IMR-90 (cell line): ENCODE results near the gene INHBC. TPM values are rescaled to one million over a fixed set of nuclear protein-coding genes. Genes with fewer than 3 reads are reported as not detected.

Experiments used
- ATAC-seq: fragments of 200-7000 bp; cut with Tn5 transposase; 2 replicates; pipeline ENCODE4 v1.9.1; 2020; ENCODE audit warnings: low read depth, mild to moderate bottlenecking, moderate library complexity
- BruUV-seq: library from RNA; stranded (reverse); fragments of 400-500 nt; replicated peaks from 2 replicates; lab custom pipeline; 2021; lab: Mats Ljungman, UMichigan
- CTCF ChIA-PET: fragments of 300-600 bp; formaldehyde crosslinking; extraction: SDS; loops from one replicate; lab custom pipeline; 2021; ENCODE audit warnings: antibody characterized with exemption; lab: Yijun Ruan, JAX
- POLR2A ChIA-PET: fragments of 300-600 bp; sonication (Branson Sonifier 250); formaldehyde crosslinking; loops from one replicate; lab custom pipeline; 2022; ENCODE audit warnings: antibody characterized with exemption; ENCODE audit not compliant: unreplicated experiment; lab: Charles Lee
- DNase-seq: peaks from one replicate; pipeline ENCODE4 v3.0.0; 2013
- H2AFZ ChIP-seq: replicated peaks from 2 replicates; pipeline ENCODE3; 2013; ENCODE audit warnings: low read length, mild to moderate bottlenecking; ENCODE audit not compliant: poor library complexity
- H2AK5ac ChIP-seq: 2 replicates; pipeline ENCODE4 v1.6.1; 2013; ENCODE audit warnings: low read depth, low read length, inconsistent platforms
- H2AK9ac ChIP-seq: replicated peaks from 2 replicates; pipeline ENCODE3; 2013; ENCODE audit warnings: mild to moderate bottlenecking, low read depth, low read length, moderate library complexity; ENCODE audit not compliant: poor library complexity
- H2BK120ac ChIP-seq: 2 replicates; pipeline ENCODE4 v1.6.1; 2013; ENCODE audit warnings: low read depth, low read length, inconsistent platforms
- H2BK15ac ChIP-seq: 3 replicates; pipeline ENCODE4 v1.6.1; 2013; ENCODE audit warnings: low read depth, low read length, inconsistent platforms
- H2BK20ac ChIP-seq: 2 replicates; pipeline ENCODE4 v1.6.1; 2013; ENCODE audit warnings: low read depth, mild to moderate bottlenecking, inconsistent platforms, low read length, moderate library complexity
- H2BK5ac ChIP-seq: 2 replicates; pipeline ENCODE4 v1.6.1; 2013; ENCODE audit warnings: mild to moderate bottlenecking, low read depth, low read length, inconsistent platforms; ENCODE audit not compliant: poor library complexity, severe bottlenecking
- H3K14ac ChIP-seq: replicated peaks from 2 replicates; pipeline ENCODE4 v1.6.1; 2013; ENCODE audit warnings: low read depth, low read length, inconsistent platforms
- H3K18ac ChIP-seq: 2 replicates; pipeline ENCODE4 v1.6.1; 2013; ENCODE audit warnings: low read depth, low read length, control low read depth
- H3K23ac ChIP-seq: 2 replicates; pipeline ENCODE4 v1.6.1; 2013; ENCODE audit warnings: low read depth, low read length, inconsistent platforms
- H3K27ac ChIP-seq: 2 replicates; pipeline ENCODE4 v1.5.1; 2013; ENCODE audit warnings: mild to moderate bottlenecking, control low read depth, low read length; ENCODE audit not compliant: insufficient read depth
- H3K27me3 ChIP-seq: 2 replicates; pipeline ENCODE4 v1.6.1; 2013; ENCODE audit warnings: low read length; ENCODE audit not compliant: control insufficient read depth, insufficient read depth
- H3K36me3 ChIP-seq: 2 replicates; pipeline ENCODE4 v1.6.1; 2013; ENCODE audit warnings: low read length, mixed read lengths; ENCODE audit not compliant: control insufficient read depth, insufficient read depth
- H3K4ac ChIP-seq: 2 replicates; pipeline ENCODE4 v1.6.1; 2013; ENCODE audit warnings: low read depth, low read length, inconsistent platforms
- H3K4me1 ChIP-seq: 2 replicates; pipeline ENCODE4 v1.6.1; 2013; ENCODE audit warnings: low read length, mixed read lengths; ENCODE audit not compliant: control insufficient read depth, insufficient read depth
- H3K4me2 ChIP-seq: 2 replicates; pipeline ENCODE4 v1.6.1; 2013; ENCODE audit warnings: low read depth, mild to moderate bottlenecking, control low read depth, low read length, moderate library complexity
- H3K4me3 ChIP-seq: 2 replicates; pipeline ENCODE4 v1.5.1; 2013; ENCODE audit warnings: low read depth, mild to moderate bottlenecking, control low read depth, low read length, moderate library complexity; ENCODE audit not compliant: insufficient read depth
- H3K56ac ChIP-seq: 2 replicates; pipeline ENCODE4 v1.6.1; 2013; ENCODE audit warnings: low read length, inconsistent platforms; ENCODE audit not compliant: insufficient read depth; ENCODE audit errors: extremely low read depth
- H3K79me1 ChIP-seq, 2 experiments: 2 replicates each; pipeline ENCODE4 v1.6.1; 2013; ENCODE audit warnings: low read length in 2 of 2, inconsistent platforms in 1 of 2, low read depth in 1 of 2
- H3K9ac ChIP-seq: 2 replicates; pipeline ENCODE4 v1.6.1; 2013; ENCODE audit warnings: low read depth, low read length, control low read depth
- H3K9me1 ChIP-seq: 2 replicates; pipeline ENCODE4 v1.6.1; 2013; ENCODE audit warnings: low read length, inconsistent platforms; ENCODE audit not compliant: insufficient read depth
- H3K9me3 ChIP-seq: 2 replicates; pipeline ENCODE4 v1.6.1; 2013; ENCODE audit warnings: low read length; ENCODE audit not compliant: control insufficient read depth, insufficient read depth
- H4K20me1 ChIP-seq: 2 replicates; pipeline ENCODE4 v1.6.1; 2013; ENCODE audit warnings: low read length, inconsistent platforms; ENCODE audit not compliant: insufficient read depth
- H4K5ac ChIP-seq: 2 replicates; pipeline ENCODE4 v1.6.1; 2013; ENCODE audit warnings: mild to moderate bottlenecking, low read depth, low read length, control low read depth
- H4K8ac ChIP-seq, 2 experiments: 2 replicates each; pipeline ENCODE4 v1.6.1; 2013; ENCODE audit warnings: low read depth in 2 of 2, low read length in 2 of 2, control low read depth in 1 of 2, inconsistent platforms in 1 of 2
- H4K91ac ChIP-seq: 2 replicates; pipeline ENCODE4 v1.6.1; 2013; ENCODE audit warnings: low read depth, low read length, inconsistent platforms; ENCODE audit not compliant: insufficient read depth
- CEBPB ChIP-seq: IDR thresholded peaks from 2 replicates; pipeline ENCODE4 v1.6.1; 2012; ENCODE audit warnings: low read depth, low read length, improper control_type of control experiment
- ELK1 ChIP-seq: fragments of 150-350 bp; IDR thresholded peaks from 2 replicates; pipeline ENCODE4 v1.6.1; 2016; ENCODE audit warnings: low read depth, mild to moderate bottlenecking, low read length, moderate library complexity, borderline replicate concordance
- NFE2L2 ChIP-seq: fragments of 150-350 bp; IDR thresholded peaks from 2 replicates; pipeline ENCODE4 v1.6.1; 2016; ENCODE audit warnings: low read depth, mild to moderate bottlenecking, low read length
- RAD21 ChIP-seq: IDR thresholded peaks from 2 replicates; pipeline ENCODE4 v1.6.1; 2012; ENCODE audit warnings: low read length, improper control_type of control experiment
- RCOR1 ChIP-seq: IDR thresholded peaks from 2 replicates; pipeline ENCODE4 v1.6.1; 2012; ENCODE audit warnings: mild to moderate bottlenecking, low read length, improper control_type of control experiment; ENCODE audit not compliant: insufficient replicate concordance
- RFX5 ChIP-seq: IDR thresholded peaks from 2 replicates; pipeline ENCODE4 v1.8.0; 2012; ENCODE audit warnings: low read depth, mild to moderate bottlenecking, low read length, moderate library complexity
- USF2 ChIP-seq: fragments of 150-350 bp; IDR thresholded peaks from 2 replicates; pipeline ENCODE4 v1.6.1; 2017; ENCODE audit warnings: mild to moderate bottlenecking, antibody characterized with exemption, low read length, low read depth
- WGBS, 2 experiments: methylation state at CpG; one replicate each; pipeline versions ENCODE4 v1.1.5 to v1.1.7; 2013; ENCODE audit warnings: missing lambda C conversion rate in 2 of 2; ENCODE audit not compliant: insufficient read length in 1 of 2; ENCODE audit errors: extremely low coverage in 2 of 2; 5-methylcytosine and 5-hydroxymethylcytosine counted together
- dilution Hi-C: fragments of 300-500 bp; cut with HindIII; formaldehyde crosslinking; loops from one replicate; pipeline ENCODE4 v1.14.3; 2018; ENCODE audit warnings: low sequenced_read_pairs; ENCODE audit not compliant: unreplicated experiment
- in situ Hi-C: fragments of 300-500 bp; cut with MboI; formaldehyde crosslinking; loops from 3 replicates; pipeline ENCODE4 v1.14.3; 2019; ENCODE audit warnings: low sequenced_read_pairs, inconsistent platforms, mixed read lengths
- intact Hi-C: fragments of 100-400 bp; cut with micrococcal nuclease; formaldehyde crosslinking; loops from 2 replicates; pipeline ENCODE4 v1.10.0; 2022
- polyA plus RNA-seq, 3 experiments: library from polyadenylated mRNA; depleted of rRNA; stranded (reverse); fragments of >200 nt; gene quantifications; 2 replicates each; pipeline ENCODE4 v1.2.3, GENCODE V29; 2012; ENCODE audit warnings: low replicate concordance in 1 of 3
- total RNA-seq: library from RNA; depleted of rRNA; stranded (reverse); fragments of >200 nt; gene quantifications from 2 replicates; pipeline ENCODE4 v1.2.3, GENCODE V29; 2012

The INHBC gene
- total and polyA plus RNA-seq, 2 of the 4 experiments (the other 2 are of a cell fraction): 0.09 TPM; not detected in 1

GRCh38 chr12:57456145-57456700 lies 21.6 kb downstream of the INHBC start (continued):
- TF ChIP-seq RFX5: no peak

- DNase-seq (no peak), ATAC-seq (no peak)
- no peak overlapping the region for H3K23ac ChIP-seq
- H3K27ac ChIP-seq: no peak overlapping the region
- H3K4me1 ChIP-seq: peaks cover 31% of the 10 kb centered on the region
- peak overlapping the region; percentile 22 for H2AK9ac ChIP-seq
- peaks cover 0 to 12% of the 10 kb centered on the region in 2 experiments; a peak in 1 of 4 replicates for H3K79me1 ChIP-seq
- no peak overlapping the region; the same call in none of the 2 replicates for H3K14ac ChIP-seq
- no peak overlapping the region for H3K9ac ChIP-seq
- H4K20me1 ChIP-seq: no peaks in the 10 kb centered on the region
- H3K27me3 ChIP-seq: no peaks in the 10 kb centered on the region
- H3K4ac ChIP-seq: peak overlapping the region; percentile 78
- CTCF ChIA-PET: no interaction called here
- POLR2A ChIA-PET: no interaction called here
- H4K5ac ChIP-seq: no peak overlapping the region
- H3K9me1 ChIP-seq: peaks cover 20% of the 10 kb centered on the region
- H3K36me3 ChIP-seq: no peaks in the 10 kb centered on the region
- BruUV-seq: no TSS peak
- peak overlapping the region; percentile 84 for H2AFZ ChIP-seq
- no peak for TF ChIP-seq USF2
- TF ChIP-seq RAD21: no peak
- TF ChIP-seq CEBPB: no peak
- no peak for TF ChIP-seq RCOR1
- no peak for TF ChIP-seq NFE2L2
- TF ChIP-seq ELK1: no peak
- no peak overlapping the region for H2BK5ac ChIP-seq
- H3K56ac ChIP-seq: no peak overlapping the region
- H3K4me2 ChIP-seq: no peak overlapping the region
- in situ Hi-C loops: no loop called here
- 95% methylated on average over 2 of the region's 6 CpGs; no CpG with 5 or more reads in 1 of the 2 experiments for WGBS, 2 experiments
- peak overlapping the region; percentile 48; the same call in 1 of the 2 replicates for H2BK20ac ChIP-seq
- intact Hi-C loops: loop anchor here (5.0 kb wide), 1 partner anchor 235 kb away; the partner anchor contains the start of gene OS9
- peak overlapping the region; percentile 79; the same call in 2 of the 3 replicates for H2BK15ac ChIP-seq
- H4K91ac ChIP-seq: peak overlapping the region; percentile 43
- H3K9me3 ChIP-seq: no peaks in the 10 kb centered on the region
- no peak overlapping the region for H3K18ac ChIP-seq
- dilution Hi-C loops: no loop called here
- H2BK120ac ChIP-seq: peak overlapping the region; percentile 82
- H3K4me3 ChIP-seq: no peak overlapping the region
- H2AK5ac ChIP-seq: peak overlapping the region; percentile 87; the same call in 1 of the 2 replicates
- H4K8ac ChIP-seq: peak overlapping the region in 1 of 2 experiments; percentile 22; a peak in 1 of 4 replicates
These were observed 22.3 kb downstream of the INHBC start for GRCh38 chr12:57456737-57457490.
